ENCODE measurements around the gene SUPT3H. TPM values are rescaled to one million over a fixed set of nuclear protein-coding genes. Genes with fewer than 3 reads are reported as not detected.

The SUPT3H gene
- total RNA-seq, 3 donors from 2014 or later = 6.9 to 15.1 (median 13.6) TPM

DNA sequence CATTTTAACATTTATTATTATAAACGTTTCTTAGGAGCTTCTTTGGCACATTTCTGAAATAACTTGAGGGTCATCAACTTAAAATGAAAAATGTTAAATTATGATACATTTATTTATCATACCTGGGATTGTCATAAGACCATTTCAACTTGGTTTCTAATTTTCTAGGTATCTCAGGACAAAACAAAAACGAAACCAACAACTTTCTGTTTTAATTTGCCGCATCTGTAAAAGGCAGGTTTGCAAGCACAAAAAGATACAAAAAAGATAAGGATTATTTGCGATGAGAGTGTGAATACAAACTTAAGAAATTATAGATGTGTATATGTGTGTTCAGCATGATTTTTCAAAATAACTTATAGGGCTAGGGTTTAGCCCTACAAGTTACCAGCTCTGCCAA lies 444.6 kb downstream of the SUPT3H start:
- H3K9me3 ChIP-seq = no peaks in the 10 kb centered on the region
- TF ChIP-seq, protein P1, sequence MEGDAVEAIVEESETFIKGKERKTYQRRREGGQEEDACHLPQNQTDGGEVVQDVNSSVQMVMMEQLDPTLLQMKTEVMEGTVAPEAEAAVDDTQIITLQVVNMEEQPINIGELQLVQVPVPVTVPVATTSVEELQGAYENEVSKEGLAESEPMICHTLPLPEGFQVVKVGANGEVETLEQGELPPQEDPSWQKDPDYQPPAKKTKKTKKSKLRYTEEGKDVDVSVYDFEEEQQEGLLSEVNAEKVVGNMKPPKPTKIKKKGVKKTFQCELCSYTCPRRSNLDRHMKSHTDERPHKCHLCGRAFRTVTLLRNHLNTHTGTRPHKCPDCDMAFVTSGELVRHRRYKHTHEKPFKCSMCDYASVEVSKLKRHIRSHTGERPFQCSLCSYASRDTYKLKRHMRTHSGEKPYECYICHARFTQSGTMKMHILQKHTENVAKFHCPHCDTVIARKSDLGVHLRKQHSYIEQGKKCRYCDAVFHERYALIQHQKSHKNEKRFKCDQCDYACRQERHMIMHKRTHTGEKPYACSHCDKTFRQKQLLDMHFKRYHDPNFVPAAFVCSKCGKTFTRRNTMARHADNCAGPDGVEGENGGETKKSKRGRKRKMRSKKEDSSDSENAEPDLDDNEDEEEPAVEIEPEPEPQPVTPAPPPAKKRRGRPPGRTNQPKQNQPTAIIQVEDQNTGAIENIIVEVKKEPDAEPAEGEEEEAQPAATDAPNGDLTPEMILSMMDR (IDR thresholded peaks at IDR 0.05) = no peak
- TF ChIP-seq POLR2A (IDR thresholded peaks at IDR 0.05) (no peak), POLR2AphosphoS5 (IDR thresholded peaks at IDR 0.05) (no peak)
- DNase-seq (ENCODE audit: low spot score in 2 of 2) = no peak
- intact Hi-C loops (cut with DNase I; ENCODE audit: low total_unique reads) = no loop called here
- no peak overlapping the region for H3K27ac ChIP-seq
- no peak overlapping the region for H3K4me3 ChIP-seq
- no peaks in the 10 kb centered on the region for H3K36me3 ChIP-seq
- H3K27me3 ChIP-seq = no peaks in the 10 kb centered on the region
- no peaks in the 10 kb centered on the region for H3K4me1 ChIP-seq

DNA sequence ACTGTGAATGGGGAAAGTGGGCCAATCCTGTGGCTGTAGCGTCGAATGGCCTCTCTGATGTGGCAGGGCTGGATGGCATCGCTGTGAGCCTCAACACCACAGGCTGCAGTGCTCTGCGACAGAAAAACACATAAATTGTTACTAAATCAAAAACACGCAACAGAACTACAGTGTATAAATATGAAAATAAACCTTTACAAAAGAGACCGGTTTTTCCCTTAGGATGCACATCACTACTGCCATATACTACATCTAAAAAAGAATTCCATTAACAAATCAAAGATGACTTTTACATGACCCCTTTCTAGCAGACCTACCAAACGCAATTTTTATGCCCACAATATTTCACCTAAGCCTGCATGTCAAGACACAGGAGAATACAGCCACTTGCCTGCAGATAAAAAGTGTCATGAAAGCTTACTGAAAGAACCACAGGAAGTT lies 445.1 kb downstream of the SUPT3H start:
- no peak for DNase-seq (ENCODE audit: low spot score in 2 of 2)
- Histone ChIP-seq H3K4me3 (no peak overlapping the region), H3K27ac (no peak overlapping the region), H3K27me3 (no peaks in the 10 kb centered on the region), H3K36me3 (no peaks in the 10 kb centered on the region), H3K4me1 (no peaks in the 10 kb centered on the region), H3K9me3 (no peaks in the 10 kb centered on the region)
- intact Hi-C loops (cut with DNase I; ENCODE audit: low total_unique reads) = no loop called here
- TF ChIP-seq POLR2AphosphoS5 (IDR thresholded peaks at IDR 0.05) (no peak), POLR2A (IDR thresholded peaks at IDR 0.05) (no peak)
- TF ChIP-seq, protein P1 (IDR thresholded peaks at IDR 0.05) = no peak

DNA sequence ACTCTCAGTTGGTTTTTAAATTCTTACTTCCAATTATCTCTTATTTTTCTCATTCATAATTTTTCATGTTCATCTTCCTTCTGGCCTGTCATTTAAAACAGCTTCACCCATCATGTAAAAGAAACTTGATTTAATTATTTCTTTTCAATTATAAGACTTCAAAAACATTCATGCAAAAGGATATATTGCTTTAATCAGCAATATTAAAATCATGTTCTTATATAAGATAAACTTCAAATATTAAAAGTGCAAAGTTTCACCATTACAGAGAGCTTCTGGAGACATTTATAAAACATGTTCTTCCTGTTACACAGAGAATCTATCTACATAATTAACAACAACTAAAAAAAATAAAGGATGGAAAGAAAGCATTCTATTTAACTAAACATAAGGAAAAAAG lies 446.3 kb downstream of the SUPT3H start:
- Histone ChIP-seq H3K27me3 (no peaks in the 10 kb centered on the region), H3K36me3 (no peaks in the 10 kb centered on the region), H3K9me3 (no peaks in the 10 kb centered on the region), H3K4me1 (no peaks in the 10 kb centered on the region), H3K4me3 (no peak overlapping the region), H3K27ac (no peak overlapping the region)
- no peak for DNase-seq (ENCODE audit: low spot score in 2 of 2)
- intact Hi-C loops (cut with DNase I; ENCODE audit: low total_unique reads) = no loop called here
- TF ChIP-seq POLR2AphosphoS5 (IDR thresholded peaks at IDR 0.05) (no peak), POLR2A (IDR thresholded peaks at IDR 0.05) (no peak)
- TF ChIP-seq, protein P1 (IDR thresholded peaks at IDR 0.05) = no peak

DNA sequence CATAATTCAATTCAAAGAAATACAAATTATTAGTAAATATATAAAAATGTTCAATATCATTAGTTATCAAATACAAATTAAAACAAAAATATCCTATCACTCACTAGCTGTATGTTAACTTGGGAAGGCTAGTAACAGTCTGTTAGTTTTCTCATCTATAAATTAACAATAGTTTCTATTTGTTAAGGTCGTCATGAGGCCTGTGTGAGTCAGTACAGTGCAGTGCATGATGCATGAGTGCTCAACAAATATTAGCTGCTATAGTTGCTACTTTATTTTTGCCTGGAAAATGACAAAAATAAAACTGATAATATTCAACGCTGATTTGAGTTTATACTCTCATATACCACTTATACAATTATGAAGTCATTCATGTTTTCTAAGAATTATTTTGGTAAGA lies 451.2 kb downstream of the SUPT3H start:
- intact Hi-C loops (cut with DNase I; ENCODE audit: low total_unique reads) = no loop called here

DNA sequence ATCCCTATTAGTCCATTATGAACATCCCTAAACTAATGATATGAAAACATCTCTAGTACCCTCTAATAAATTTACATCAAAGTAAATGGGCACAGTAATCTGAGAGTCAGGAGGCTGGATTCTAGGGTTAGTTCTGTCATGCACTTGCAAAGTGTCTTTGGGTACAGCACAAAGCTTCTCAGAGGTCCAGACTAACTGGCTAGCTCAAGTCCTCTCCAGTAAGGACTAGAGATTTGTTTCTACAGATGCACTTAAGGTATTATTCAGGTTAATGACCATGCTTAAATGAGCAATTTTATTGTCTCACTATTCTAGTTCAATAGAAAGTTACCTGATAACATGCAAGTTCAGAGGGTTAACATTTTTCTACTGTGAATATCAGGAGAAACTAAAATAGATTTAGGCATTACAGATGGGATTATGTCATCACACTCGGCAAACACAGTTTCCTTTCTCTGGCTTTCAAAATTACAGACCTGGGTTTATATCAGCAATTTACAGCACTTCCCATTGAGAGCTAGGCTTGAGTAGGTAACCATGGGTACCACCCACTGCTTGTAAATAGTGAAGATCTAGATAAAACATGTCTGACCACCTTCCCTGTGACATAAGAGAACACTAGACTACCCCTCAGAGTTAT lies 452.5 kb downstream of the SUPT3H start:
- intact Hi-C loops (cut with DNase I; ENCODE audit: low total_unique reads) = no loop called here
- no peak for DNase-seq (ENCODE audit: low spot score in 2 of 2)
- H3K9me3 ChIP-seq = no peaks in the 10 kb centered on the region
- TF ChIP-seq, protein P1 (IDR thresholded peaks at IDR 0.05) = no peak
- TF ChIP-seq POLR2AphosphoS5 (IDR thresholded peaks at IDR 0.05) (no peak), POLR2A (IDR thresholded peaks at IDR 0.05) (no peak)
- H3K4me3 ChIP-seq = no peak overlapping the region
- H3K27me3 ChIP-seq = no peaks in the 10 kb centered on the region
- H3K27ac ChIP-seq = no peak overlapping the region
- H3K36me3 ChIP-seq = no peaks in the 10 kb centered on the region
- no peaks in the 10 kb centered on the region for H3K4me1 ChIP-seq

More for the DNA sequence above, 451.2 kb downstream of the SUPT3H start:
- H3K4me1 ChIP-seq = no peaks in the 10 kb centered on the region
- no peak overlapping the region for H3K27ac ChIP-seq
- TF ChIP-seq POLR2AphosphoS5 (IDR thresholded peaks at IDR 0.05) = no peak
- no peak overlapping the region for H3K4me3 ChIP-seq
- H3K27me3 ChIP-seq = no peaks in the 10 kb centered on the region
- H3K9me3 ChIP-seq = no peaks in the 10 kb centered on the region
- no peaks in the 10 kb centered on the region for H3K36me3 ChIP-seq
- DNase-seq (ENCODE audit: low spot score in 2 of 2) = no peak

All from breast epithelium (tissue), 4 donors.